Activated CD8-positive, alpha-beta T cell treated with anti-CD3 and anti-CD28 coated beads for 36 hours (primary cell): Measurements from ENCODE around the gene CFB. TPM values are rescaled to one million over a fixed set of nuclear protein-coding genes. Genes with fewer than 3 reads are reported as not detected.
"Not testable (repeated sequence)": the region's sequence is repeated elsewhere in the genome, so short reads cannot be mapped to it uniquely, and the experiment has no call there.

Experiments used
- ATAC-seq: fragments of 200-7000 bp; cut with Tn5 transposase; one replicate; pipeline ENCODE4 v1.10.0; 2021; ENCODE audit warnings: mild to moderate bottlenecking, moderate library complexity
- CTCF ChIA-PET: fragments of 350-600 bp; sonication (Branson Sonifier 250); formaldehyde crosslinking; loops from one replicate; lab custom pipeline; 2021; ENCODE audit warnings: antibody characterized with exemption; lab: Charles Lee
- POLR2A ChIA-PET: fragments of 350-600 bp; sonication (Branson Sonifier 250); formaldehyde crosslinking; loops from one replicate; lab custom pipeline; 2021; ENCODE audit warnings: antibody characterized with exemption; lab: Charles Lee
- DNase-seq: peaks from one replicate; pipeline ENCODE4 v3.0.0-alpha.2; 2020
- H3K27ac Mint-ChIP-seq: one replicate; pipeline ENCODE4 v1.8.0; 2021; ENCODE audit warnings: mild to moderate bottlenecking, mixed read lengths
- H3K27me3 Mint-ChIP-seq: one replicate; pipeline ENCODE4 v1.8.0; 2021; ENCODE audit warnings: mixed read lengths
- H3K36me3 Mint-ChIP-seq: one replicate; pipeline ENCODE4 v1.8.0; 2021; ENCODE audit warnings: low read depth, mixed read lengths
- H3K4me1 Mint-ChIP-seq: one replicate; pipeline ENCODE4 v1.8.0; 2021; ENCODE audit warnings: low read depth, mixed read lengths
- H3K4me3 Mint-ChIP-seq: one replicate; pipeline ENCODE4 v1.8.0; 2021; ENCODE audit warnings: mild to moderate bottlenecking, moderate library complexity, mixed read lengths
- H3K9me3 Mint-ChIP-seq: one replicate; pipeline ENCODE4 v1.8.0; 2021; ENCODE audit warnings: mixed read lengths
- CTCF ChIP-seq: fragments of 200-600 bp; IDR thresholded peaks from one replicate; pipeline ENCODE4 v1.8.0; 2022; ENCODE audit warnings: antibody characterized with exemption, mild to moderate bottlenecking
- intact Hi-C: fragments of 100-400 bp; cut with micrococcal nuclease; formaldehyde crosslinking; loops from one replicate; pipeline ENCODE4 v1.10.0; 2022
- total RNA-seq, 2 experiments: library from RNA; stranded (reverse); gene quantifications; one replicate each; pipeline ENCODE4 v1.2.3, GENCODE V29; 2021

CFB gene
- total RNA-seq, 2 experiments from 2014 or later = 0.43 to 0.45 TPM

GRCh38 chr6:31927863-31928671 is 17.8 kb upstream of the CFB start:
- CTCF ChIA-PET = no interaction called here
- intact Hi-C loops = no loop called here
- no peak for TF ChIP-seq CTCF
- POLR2A ChIA-PET = interaction anchor here (1.1 kb wide), 1 partner anchor 21 kb away, joined by 3 read pairs; no protein-coding TSS in a partner anchor
- no peaks in the 10 kb centered on the region for H3K4me1 Mint-ChIP-seq
- H3K4me3 Mint-ChIP-seq = no peak overlapping the region
- no peaks in the 10 kb centered on the region for H3K9me3 Mint-ChIP-seq
- ATAC-seq (no peak), DNase-seq (no peak)
- no peak overlapping the region for H3K27ac Mint-ChIP-seq
- no peaks in the 10 kb centered on the region for H3K36me3 Mint-ChIP-seq
- no peaks in the 10 kb centered on the region for H3K27me3 Mint-ChIP-seq

GRCh38 chr6:31928672-31928939 is 17.3 kb upstream of the CFB start:
- intact Hi-C loops = no loop called here
- ATAC-seq (no peak), DNase-seq (no peak)
- Mint-ChIP-seq H3K27me3 (no peaks in the 10 kb centered on the region), H3K36me3 (no peaks in the 10 kb centered on the region), H3K27ac (no peak overlapping the region), H3K4me3 (no peak overlapping the region), H3K4me1 (no peaks in the 10 kb centered on the region), H3K9me3 (no peaks in the 10 kb centered on the region)
- CTCF ChIA-PET = no interaction called here
- POLR2A ChIA-PET = interaction anchor here (0.9 to 1.1 kb wide), 2 partner anchors 20 to 88 kb away, joined by 3 read pairs; no protein-coding TSS in a partner anchor
- TF ChIP-seq CTCF = no peak

GRCh38 chr6:31930962-31931361 is 14.9 kb upstream of the CFB start:
- no peaks in the 10 kb centered on the region for H3K9me3 Mint-ChIP-seq
- intact Hi-C loops = no loop called here
- no peaks in the 10 kb centered on the region for H3K4me1 Mint-ChIP-seq
- H3K27me3 Mint-ChIP-seq = no peaks in the 10 kb centered on the region
- H3K4me3 Mint-ChIP-seq = no peak overlapping the region
- ChIA-PET POLR2A (interaction anchor here (0.9 kb wide), 1 partner anchor 21 kb away, joined by 3 read pairs; no protein-coding TSS in a partner anchor), CTCF (no interaction called here)
- no peak for DNase-seq
- no peak for TF ChIP-seq CTCF
- ATAC-seq = no peak
- H3K36me3 Mint-ChIP-seq = no peaks in the 10 kb centered on the region
- H3K27ac Mint-ChIP-seq = no peak overlapping the region

- CTCF ChIA-PET, POLR2A ChIA-PET, H3K4me1 Mint-ChIP-seq, ATAC-seq, H3K4me3 Mint-ChIP-seq, DNase-seq, H3K36me3 Mint-ChIP-seq, H3K27ac Mint-ChIP-seq, H3K27me3 Mint-ChIP-seq, H3K9me3 Mint-ChIP-seq, intact Hi-C loops: not testable (repeated sequence)
These were observed 13.8 kb upstream of the CFB start for GRCh38 chr6:31932137-31932536.

- ATAC-seq (no peak), DNase-seq (no peak)
- Mint-ChIP-seq H3K27ac (no peak overlapping the region), H3K27me3 (no peaks in the 10 kb centered on the region), H3K4me3 (no peak overlapping the region), H3K9me3 (no peaks in the 10 kb centered on the region), H3K36me3 (no peaks in the 10 kb centered on the region), H3K4me1 (no peaks in the 10 kb centered on the region)
- no peak for TF ChIP-seq CTCF
- CTCF ChIA-PET = no interaction called here
- intact Hi-C loops = no loop called here
- POLR2A ChIA-PET = no interaction called here
These were observed 12.4 kb upstream of the CFB start for GRCh38 chr6:31933537-31933936.
